HepG2 (cell line): ENCODE results near the gene LIPC. TPM values are rescaled to one million over a fixed set of nuclear protein-coding genes. Genes with fewer than 3 reads are reported as not detected.

ENCODE experiments used
- CEBPG ChIP-seq: IDR thresholded peaks from 2 replicates; pipeline ENCODE4 v1.6.1; 2016
- IRF9 ChIP-seq: sonication (generic); formaldehyde crosslinking; IDR thresholded peaks from 2 replicates; pipeline ENCODE4 v1.8.0; 2022; ENCODE audit warnings: missing genetic modification reagents, mild to moderate bottlenecking, borderline replicate concordance
- IRX3 ChIP-seq: sonication (generic); formaldehyde crosslinking; IDR thresholded peaks from 2 replicates; pipeline ENCODE4 v1.8.1; 2023; ENCODE audit warnings: mild to moderate bottlenecking, low read depth, missing genetic modification reagents, borderline replicate concordance
- MAF1 ChIP-seq: sonication (generic); formaldehyde crosslinking; IDR thresholded peaks from 2 replicates; pipeline ENCODE4 v1.5.0; 2020; ENCODE audit warnings: missing genetic modification reagents, borderline replicate concordance
- MBNL3 ChIP-seq: fragments of 250-450 bp; sonication (Bioruptor Pico); conservative IDR thresholded peaks from 2 replicates; pipeline ENCODE4 v1.8.0; 2022; ENCODE audit warnings: mild to moderate bottlenecking, inconsistent platforms
- NCOA2 ChIP-seq: sonication (generic); formaldehyde crosslinking; IDR thresholded peaks from 2 replicates; pipeline ENCODE4 v1.8.0; 2022; ENCODE audit warnings: inconsistent platforms
- NFE2L2 ChIP-seq: fragments of 150-350 bp; IDR thresholded peaks from 2 replicates; pipeline ENCODE4 v1.6.1; 2014; ENCODE audit warnings: low read length
- PHF21A ChIP-seq: sonication (generic); formaldehyde crosslinking; IDR thresholded peaks from 2 replicates; pipeline ENCODE4 v1.5.0; 2020; ENCODE audit warnings: mild to moderate bottlenecking, missing genetic modification reagents
- PITX1 ChIP-seq: sonication (generic); formaldehyde crosslinking; IDR thresholded peaks from 2 replicates; pipeline ENCODE4 v1.5.1; 2020; ENCODE audit warnings: mild to moderate bottlenecking, missing genetic modification reagents
- POLR2G ChIP-seq: fragments of 200-400 bp; formaldehyde crosslinking; IDR thresholded peaks from 2 replicates; pipeline ENCODE4 v1.6.1; 2018; ENCODE audit warnings: mild to moderate bottlenecking, low read depth, low read length, moderate library complexity
- PRDM15 ChIP-seq: sonication (generic); formaldehyde crosslinking; IDR thresholded peaks from 2 replicates; pipeline ENCODE4 v1.4.0; 2020; ENCODE audit warnings: missing genetic modification reagents
- ZBTB3 ChIP-seq: sonication (generic); formaldehyde crosslinking; IDR thresholded peaks from 2 replicates; pipeline ENCODE4 v1.4.0; 2020; ENCODE audit warnings: low read depth, mild to moderate bottlenecking, moderate library complexity, missing genetic modification reagents, borderline replicate concordance
- ZGPAT ChIP-seq: IDR thresholded peaks from 2 replicates; pipeline ENCODE4 v1.6.1; 2016; ENCODE audit warnings: mild to moderate bottlenecking
- ZNF251 ChIP-seq: sonication (generic); formaldehyde crosslinking; IDR thresholded peaks from 2 replicates; pipeline ENCODE4 v1.9.0; 2021; ENCODE audit warnings: mild to moderate bottlenecking, missing genetic modification reagents
- ZNF644 ChIP-seq: IDR thresholded peaks from 2 replicates; pipeline ENCODE4 v1.6.1; 2016; ENCODE audit warnings: low read depth
- ZNF746 ChIP-seq: sonication (generic); formaldehyde crosslinking; IDR thresholded peaks from 2 replicates; pipeline ENCODE4 v1.8.0; 2022; ENCODE audit warnings: mild to moderate bottlenecking, missing genetic modification reagents
- polyA plus RNA-seq, 8 experiments: library from polyadenylated mRNA; depleted of rRNA in 3 of 8; stranded (reverse) in 7 of 8; unstranded in 1 of 8; fragments of >200 nt; fragmentation: Illumina TruSeq in 4 of 8; extraction: Trizol in 4 of 8; gene quantifications; 2 replicates each; pipeline versions ENCODE4 v1.2.1 to v1.2.3, GENCODE V29; 2011 to 2016; ENCODE audit warnings: low read depth in 4 of 8, missing spikeins in 1 of 8, mixed read lengths in 1 of 8; ENCODE audit not compliant: insufficient read depth in 1 of 8
- total RNA-seq, 5 experiments: library from RNA; depleted of rRNA; stranded (reverse); fragments of >200 nt; fragmentation: Illumina TruSeq; extraction: Trizol; gene quantifications; 2 replicates each; pipeline ENCODE4 v1.2.3, GENCODE V29; 2016; ENCODE audit warnings: low read depth in 1 of 5
- TF ChIP-seq, protein P1 (sequence below): sonication (generic); formaldehyde crosslinking; conservative IDR thresholded peaks from 2 replicates; pipeline ENCODE4 v1.4.0; 2020; ENCODE audit warnings: mild to moderate bottlenecking, missing genetic modification reagents, moderate library complexity

Gene LIPC
- total and polyA plus RNA-seq, 2 of the 13 experiments (the other 11 are each of a cell fraction or from before 2014, with no cell fraction given), result 26.0 to 38.0 TPM

- TF ChIP-seq IRF9 (no peak), POLR2G (peak; percentile 38; the same call in 1 of the 2 replicates), ZNF251 (CRISPR knock-in tag) (no peak), CEBPG (CRISPR knock-in tag) (peak; percentile 54), ZNF644 (CRISPR knock-in tag) (peak; percentile 14; the same call in 1 of the 2 replicates), MBNL3 (no peak), NFE2L2 (no peak), ZNF746 (CRISPR knock-in tag) (no peak), PRDM15 (CRISPR knock-in tag) (0 out of 2 replicates have a peak, but pooled peaks have one; percentile 26), IRX3 (CRISPR knock-in tag) (no peak), PITX1 (0 out of 2 replicates have a peak, but pooled peaks have one; percentile 32), PHF21A (CRISPR knock-in tag) (peak; percentile 17; the same call in 1 of the 2 replicates), MAF1 (CRISPR knock-in tag) (0 out of 2 replicates have a peak, but pooled peaks have one; percentile 29), ZGPAT (CRISPR knock-in tag) (peak; percentile 12; the same call in 1 of the 2 replicates), NCOA2 (CRISPR knock-in tag) (peak; percentile 13; the same call in 1 of the 2 replicates), ZBTB3 (CRISPR knock-in tag) (0 out of 2 replicates have a peak, but pooled peaks have one; percentile 55)
- TF ChIP-seq, protein P1, sequence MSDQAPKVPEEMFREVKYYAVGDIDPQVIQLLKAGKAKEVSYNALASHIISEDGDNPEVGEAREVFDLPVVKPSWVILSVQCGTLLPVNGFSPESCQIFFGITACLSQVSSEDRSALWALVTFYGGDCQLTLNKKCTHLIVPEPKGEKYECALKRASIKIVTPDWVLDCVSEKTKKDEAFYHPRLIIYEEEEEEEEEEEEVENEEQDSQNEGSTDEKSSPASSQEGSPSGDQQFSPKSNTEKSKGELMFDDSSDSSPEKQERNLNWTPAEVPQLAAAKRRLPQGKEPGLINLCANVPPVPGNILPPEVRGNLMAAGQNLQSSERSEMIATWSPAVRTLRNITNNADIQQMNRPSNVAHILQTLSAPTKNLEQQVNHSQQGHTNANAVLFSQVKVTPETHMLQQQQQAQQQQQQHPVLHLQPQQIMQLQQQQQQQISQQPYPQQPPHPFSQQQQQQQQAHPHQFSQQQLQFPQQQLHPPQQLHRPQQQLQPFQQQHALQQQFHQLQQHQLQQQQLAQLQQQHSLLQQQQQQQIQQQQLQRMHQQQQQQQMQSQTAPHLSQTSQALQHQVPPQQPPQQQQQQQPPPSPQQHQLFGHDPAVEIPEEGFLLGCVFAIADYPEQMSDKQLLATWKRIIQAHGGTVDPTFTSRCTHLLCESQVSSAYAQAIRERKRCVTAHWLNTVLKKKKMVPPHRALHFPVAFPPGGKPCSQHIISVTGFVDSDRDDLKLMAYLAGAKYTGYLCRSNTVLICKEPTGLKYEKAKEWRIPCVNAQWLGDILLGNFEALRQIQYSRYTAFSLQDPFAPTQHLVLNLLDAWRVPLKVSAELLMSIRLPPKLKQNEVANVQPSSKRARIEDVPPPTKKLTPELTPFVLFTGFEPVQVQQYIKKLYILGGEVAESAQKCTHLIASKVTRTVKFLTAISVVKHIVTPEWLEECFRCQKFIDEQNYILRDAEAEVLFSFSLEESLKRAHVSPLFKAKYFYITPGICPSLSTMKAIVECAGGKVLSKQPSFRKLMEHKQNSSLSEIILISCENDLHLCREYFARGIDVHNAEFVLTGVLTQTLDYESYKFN (CRISPR knock-in tag), result peak; percentile 47
These were observed 44.9 kb downstream of the LIPC start (continued) for GRCh38 chr15:58476525-58477162.
